NCI-H2227 treated with DMSO at 0.1 percent for 48 hours (cell line): Measurements from ENCODE around the gene CTCF.
"Not testable (repeated sequence)": the region's sequence is repeated elsewhere in the genome, so short reads cannot be mapped to it uniquely, and the experiment has no call there.

ENCODE experiments used
- DNase-seq: peaks from one replicate; lab custom pipeline; 2025; lab: John Stamatoyannopoulos, UW

CTCF gene

DNA sequence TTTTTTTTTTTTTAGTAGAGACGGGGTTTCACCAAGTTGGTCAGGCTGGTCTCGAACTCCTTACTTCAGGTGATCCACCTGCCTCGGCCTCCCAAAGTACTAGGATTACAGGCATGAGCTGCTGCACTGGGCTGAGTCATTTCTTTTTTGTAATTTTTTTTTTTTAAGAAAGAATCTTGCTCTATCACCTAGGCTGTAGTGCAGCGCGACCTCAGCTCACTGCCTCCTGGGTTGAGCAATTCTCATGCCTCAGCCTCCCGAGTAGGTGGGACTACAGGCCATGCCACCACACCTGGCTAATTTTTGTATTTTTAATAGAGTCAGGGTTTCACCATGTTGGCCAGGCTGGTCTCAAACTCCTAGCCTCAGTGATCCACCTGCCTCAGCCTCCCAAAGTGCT is 28.3 kb upstream of the CTCF start:
- DNase-seq, result not testable (repeated sequence)

DNA sequence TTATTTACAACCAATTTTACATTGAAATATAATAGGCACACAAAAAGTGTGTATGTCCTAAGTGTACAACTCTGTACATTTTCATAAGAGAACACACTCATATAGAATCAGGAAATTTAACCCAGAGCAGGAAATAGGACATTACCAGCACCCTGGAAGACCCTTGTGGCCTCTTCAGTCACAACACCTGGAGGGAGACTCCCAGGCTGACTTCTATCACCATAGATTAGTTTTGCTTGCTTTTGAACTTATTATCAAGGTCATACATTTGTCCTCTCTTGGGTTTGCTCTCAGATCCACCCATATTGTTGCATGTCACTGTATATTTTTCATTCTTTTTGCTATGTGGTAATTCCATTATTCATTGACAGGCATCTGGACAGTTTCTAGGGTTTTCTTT is 27.9 kb upstream of the CTCF start:
- no peak for DNase-seq

DNA sequence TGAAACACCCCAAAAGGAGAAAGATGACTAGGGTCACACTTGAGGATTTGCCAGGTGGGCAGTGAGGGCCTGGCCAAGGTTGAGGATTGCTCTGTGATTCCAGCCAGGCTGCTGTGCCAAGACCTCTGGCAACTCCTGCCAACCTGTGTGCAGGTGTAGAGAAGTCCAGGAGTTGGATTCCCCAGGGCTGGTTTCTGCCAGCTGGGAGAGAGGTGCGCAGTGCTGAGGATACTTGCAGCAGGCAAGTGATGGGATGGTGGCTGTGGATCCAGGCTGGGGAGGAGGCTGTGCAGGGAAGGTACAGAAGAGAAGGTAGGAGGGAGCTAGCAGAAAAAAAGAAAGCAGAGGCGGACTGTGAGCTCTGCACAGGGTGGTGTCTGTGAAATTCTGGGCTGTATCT is 27.1 kb upstream of the CTCF start:
- DNase-seq, result no peak

DNA sequence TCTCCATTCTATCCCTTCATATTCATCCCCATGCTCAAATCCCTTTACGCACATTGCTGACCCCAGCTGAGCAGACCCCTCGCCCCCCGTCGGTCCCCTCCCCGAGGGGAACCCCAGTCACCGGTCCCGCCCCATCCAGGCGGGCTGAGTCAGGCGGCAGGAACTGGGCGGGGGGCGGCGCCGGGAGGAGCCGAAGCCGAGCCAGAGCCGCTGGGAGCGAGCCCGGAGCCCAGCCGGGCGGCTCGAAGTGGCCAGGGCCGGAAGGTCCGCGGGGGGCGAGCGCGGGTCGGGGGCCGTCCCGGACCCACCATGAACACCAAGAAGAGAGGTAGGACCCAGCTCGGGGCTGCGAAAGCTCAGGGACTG is 25.1 kb upstream of the CTCF start:
- DNase-seq, result no peak

DNA sequence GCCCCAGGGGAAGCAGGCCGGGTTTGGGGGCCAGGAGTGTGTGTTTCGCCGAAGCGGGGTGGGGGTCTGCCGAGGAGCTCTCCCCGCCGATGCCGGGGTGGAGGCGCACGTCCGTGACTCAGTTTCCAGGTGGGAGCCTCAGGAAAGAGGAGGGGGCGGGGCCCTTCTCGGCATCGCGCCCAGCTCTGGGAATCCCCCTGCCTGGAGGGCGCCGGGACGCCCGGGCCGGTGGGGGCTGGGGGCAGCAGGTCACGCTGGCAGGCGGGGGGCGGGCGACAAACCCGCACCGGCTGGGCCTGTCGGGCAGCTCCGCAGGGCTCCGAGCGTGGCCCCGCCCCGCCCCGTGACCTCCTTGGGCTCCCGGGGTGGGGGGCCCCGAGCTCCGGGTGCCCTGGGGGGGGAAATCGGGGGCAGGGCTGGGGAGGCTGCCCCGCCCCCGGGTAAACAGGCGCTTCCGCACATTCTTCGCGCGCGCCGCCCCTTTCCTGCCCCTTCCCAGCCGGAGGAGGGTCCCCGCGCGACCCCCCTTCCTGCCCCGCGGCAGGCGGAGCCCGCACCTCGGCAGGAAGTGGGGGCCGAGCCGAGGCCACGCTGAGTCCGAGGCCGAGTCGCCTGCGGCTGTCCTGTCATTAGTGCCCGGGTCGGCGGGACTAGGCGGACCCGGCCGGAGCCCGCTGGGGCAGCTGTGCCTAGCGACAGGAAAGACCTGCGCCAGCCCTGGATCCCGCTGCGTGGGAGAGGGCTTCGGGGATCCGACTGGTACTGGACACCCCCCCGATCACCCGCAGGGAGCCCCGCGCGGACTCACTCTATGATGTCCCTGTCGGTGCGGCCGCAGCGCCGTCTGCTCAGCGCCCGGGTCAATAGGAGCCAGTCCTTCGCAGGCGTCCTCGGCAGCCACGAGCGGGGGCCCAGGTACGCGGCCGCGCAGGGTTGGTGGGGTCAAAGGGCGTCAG is 24.4 kb upstream of the CTCF start:
- DNase-seq, result no peak

DNA sequence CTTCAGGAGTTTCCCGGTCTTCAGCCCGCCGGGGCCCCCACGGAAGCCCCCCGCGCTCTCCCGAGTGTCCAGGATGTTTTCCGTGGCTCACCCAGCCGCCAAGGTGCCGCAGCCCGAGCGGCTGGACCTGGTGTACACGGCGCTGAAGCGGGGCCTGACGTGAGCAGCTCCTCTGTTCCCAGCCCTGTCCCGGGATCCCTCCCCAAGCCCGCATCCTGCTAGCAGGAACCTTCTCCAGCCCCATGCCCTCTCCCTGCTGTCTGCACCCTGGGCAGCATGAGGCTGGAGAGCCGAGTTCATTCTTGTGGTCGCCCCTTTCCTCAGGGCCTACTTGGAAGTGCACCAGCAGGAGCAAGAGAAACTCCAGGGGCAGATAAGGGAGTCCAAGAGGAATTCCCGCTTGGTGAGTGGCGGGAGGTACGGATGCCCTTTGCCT is 23.6 kb upstream of the CTCF start:
- no peak for DNase-seq

DNA sequence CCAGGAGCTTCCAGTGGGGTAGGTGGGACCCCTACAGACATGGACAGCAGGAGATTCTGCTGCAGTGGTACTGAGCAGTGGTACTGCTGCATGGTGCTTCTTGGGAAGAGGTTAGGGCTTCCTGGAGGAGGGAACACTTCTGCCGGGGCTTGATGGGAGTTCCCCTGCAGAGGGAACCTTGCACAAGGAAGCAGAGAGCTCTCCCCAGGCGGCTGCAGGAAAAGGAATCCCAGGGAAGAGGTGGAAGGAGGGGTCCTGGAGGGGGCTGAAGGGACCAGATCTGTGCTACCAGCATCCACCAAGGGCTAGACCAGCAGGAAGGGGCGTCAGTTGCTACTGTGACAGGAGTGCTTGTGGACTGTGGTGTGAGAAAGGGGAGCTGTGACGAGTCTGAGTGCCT is 23.1 kb upstream of the CTCF start:
- no peak for DNase-seq

DNA sequence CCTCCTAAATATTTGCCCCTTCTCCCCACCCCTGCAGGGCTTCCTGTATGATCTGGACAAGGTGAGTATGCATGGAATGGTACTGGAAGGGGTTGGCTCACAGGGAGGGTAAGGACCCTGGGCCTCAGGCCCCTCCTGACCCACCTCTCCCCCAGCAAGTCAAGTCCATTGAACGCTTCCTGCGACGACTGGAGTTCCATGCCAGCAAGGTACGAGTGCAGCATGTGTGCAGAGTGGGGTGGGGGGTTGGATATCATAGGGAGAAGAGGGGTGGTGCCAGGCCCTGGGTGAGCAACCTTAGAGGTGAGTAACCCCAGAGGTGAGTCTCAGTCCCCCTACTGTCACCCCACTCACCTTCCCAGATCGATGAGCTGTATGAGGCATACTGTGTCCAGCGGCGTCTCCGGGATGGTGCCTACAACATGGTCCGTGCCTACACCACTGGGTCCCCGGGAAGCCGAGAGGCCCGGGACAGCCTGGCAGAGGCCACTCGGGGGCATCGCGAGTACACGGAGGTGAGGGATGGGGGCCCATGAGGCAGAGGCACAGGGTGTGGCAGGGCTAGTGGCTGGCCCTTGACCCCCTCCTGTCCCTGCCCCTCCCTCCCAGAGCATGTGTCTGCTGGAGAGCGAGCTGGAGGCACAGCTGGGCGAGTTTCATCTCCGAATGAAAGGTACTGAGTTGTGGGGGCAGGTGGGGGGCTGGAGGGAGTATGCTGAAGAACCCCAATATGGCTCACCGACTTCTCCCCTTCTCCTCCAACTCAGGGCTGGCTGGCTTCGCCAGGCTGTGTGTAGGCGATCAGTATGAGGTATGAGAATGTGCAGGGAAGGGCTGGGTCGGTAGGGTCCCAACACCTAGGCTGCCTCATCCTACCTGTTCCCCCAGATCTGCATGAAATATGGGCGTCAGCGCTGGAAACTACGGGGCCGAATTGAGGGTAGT is 22.4 kb upstream of the CTCF start:
- DNase-seq, result no peak

DNA sequence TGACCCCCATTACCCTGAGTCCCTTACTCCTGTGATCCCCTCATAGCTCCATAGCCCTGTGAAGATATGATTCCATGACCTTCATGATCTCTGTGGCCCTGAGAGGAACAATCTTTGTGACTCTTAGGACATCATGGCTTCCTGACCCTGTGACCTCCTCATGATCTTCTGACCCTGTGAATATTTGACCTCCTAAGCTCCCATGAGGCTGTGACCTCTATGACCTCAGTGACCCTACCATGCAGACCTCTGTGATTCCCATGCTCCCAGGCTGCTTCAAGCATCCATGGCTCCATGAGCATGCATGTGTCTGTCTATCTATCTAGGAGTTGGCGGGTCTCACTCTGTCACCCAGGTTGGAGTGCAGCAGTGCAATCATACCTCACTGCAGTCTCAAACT is 21.6 kb upstream of the CTCF start:
- no peak for DNase-seq

DNA sequence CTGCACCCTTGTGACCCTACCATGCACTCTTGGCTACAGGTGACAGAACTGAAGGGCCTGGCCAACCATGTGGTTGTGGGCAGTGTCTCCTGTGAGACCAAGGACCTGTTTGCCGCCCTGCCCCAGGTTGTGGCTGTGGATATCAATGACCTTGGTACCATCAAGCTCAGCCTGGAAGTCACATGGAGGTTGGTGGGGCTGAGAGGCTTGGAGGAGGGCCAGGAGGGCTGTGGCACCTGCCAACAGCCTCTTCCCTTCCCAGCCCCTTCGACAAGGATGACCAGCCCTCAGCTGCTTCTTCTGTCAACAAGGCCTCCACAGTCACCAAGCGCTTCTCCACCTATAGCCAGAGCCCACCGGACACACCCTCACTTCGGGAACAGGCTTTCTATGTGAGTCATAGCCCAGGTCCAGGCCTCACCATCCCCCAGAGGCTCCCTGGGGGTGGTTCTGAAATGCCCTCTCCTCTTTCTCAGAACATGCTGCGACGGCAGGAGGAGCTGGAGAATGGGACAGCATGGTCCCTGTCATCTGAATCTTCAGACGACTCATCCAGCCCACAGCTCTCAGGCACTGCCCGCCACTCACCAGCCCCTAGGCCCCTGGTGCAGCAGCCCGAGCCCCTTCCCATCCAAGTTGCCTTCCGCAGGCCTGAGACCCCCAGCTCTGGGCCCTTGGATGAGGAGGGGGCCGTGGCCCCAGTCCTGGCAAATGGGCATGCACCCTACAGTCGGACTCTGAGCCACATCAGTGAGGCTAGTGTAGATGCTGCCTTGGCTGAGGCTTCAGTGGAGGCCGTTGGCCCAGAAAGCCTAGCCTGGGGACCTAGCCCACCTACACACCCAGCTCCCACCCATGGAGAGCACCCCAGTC is 20.7 kb upstream of the CTCF start:
- no peak for DNase-seq

DNA sequence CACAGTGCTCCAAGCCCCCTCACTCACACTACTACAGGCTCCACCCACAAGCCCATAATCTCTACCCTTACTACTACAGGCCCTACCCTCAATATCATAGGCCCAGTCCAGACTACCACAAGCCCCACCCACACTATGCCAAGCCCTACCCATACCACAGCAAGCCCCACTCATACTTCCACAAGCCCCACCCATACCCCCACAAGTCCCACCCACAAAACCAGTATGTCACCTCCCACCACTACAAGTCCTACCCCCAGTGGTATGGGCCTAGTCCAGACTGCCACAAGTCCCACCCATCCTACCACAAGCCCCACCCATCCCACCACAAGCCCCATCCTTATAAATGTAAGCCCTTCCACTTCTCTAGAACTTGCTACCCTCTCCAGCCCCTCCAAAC is 19.9 kb upstream of the CTCF start:
- DNase-seq, result no peak

DNA sequence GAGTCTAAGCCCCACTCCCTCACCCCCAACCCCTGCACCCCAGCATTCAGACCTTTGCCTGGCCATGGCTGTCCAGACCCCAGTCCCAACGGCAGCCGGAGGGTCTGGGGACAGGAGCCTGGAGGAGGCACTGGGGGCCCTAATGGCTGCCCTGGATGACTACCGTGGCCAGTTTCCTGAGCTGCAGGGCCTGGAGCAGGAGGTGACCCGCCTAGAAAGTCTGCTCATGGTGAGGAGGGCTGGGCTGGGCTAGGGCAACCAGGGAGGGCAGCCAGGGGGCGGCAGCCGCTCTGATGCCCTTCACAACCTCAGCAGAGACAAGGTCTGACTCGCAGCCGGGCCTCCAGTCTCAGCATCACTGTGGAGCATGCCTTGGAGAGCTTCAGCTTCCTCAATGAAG is 19.3 kb upstream of the CTCF start:
- no peak for DNase-seq

DNA sequence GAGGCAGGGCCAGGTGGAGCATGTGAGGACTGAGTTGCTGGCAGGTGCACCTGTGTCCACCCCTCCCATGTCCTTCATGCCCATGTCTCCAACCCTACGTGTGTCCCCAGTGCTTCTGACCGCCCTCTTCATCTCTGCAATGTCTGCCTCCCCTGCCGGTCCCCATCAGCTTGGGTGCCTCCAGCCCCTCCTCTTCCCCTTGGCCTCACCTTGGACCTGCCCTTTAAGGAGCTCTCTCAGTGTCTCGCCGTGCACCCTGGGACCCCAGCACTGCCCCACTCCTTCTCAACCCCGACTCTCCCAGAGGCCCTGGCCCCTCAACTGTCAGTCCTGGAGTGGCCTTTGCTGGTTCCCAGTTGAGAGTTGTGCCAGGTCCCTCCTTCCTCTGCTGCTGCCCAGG is 18.7 kb upstream of the CTCF start:
- DNase-seq, result no peak

DNA sequence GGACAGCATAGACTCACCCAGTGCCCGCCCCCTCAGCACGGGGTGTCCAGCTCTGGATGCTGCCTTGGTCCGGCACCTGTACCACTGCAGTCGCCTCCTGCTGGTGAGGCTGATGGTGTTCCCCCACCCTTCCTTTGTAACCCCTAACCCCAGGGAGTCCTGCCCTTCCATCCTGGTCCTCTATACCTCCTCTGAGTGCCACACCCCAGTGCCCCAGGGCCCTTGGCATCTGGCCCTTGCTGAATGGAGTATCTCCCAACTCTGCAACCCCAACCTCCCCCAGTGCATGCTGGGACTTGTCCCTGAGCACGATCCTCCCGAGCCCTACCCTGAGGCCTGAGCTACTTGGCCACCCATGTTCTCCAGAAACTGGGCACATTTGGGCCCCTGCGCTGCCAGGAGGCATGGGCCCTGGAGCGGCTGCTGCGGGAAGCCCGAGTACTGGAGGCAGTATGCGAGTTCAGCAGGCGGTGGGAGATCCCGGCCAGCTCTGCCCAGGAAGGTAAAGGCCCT is 17.9 kb upstream of the CTCF start:
- DNase-seq, result no peak

DNA sequence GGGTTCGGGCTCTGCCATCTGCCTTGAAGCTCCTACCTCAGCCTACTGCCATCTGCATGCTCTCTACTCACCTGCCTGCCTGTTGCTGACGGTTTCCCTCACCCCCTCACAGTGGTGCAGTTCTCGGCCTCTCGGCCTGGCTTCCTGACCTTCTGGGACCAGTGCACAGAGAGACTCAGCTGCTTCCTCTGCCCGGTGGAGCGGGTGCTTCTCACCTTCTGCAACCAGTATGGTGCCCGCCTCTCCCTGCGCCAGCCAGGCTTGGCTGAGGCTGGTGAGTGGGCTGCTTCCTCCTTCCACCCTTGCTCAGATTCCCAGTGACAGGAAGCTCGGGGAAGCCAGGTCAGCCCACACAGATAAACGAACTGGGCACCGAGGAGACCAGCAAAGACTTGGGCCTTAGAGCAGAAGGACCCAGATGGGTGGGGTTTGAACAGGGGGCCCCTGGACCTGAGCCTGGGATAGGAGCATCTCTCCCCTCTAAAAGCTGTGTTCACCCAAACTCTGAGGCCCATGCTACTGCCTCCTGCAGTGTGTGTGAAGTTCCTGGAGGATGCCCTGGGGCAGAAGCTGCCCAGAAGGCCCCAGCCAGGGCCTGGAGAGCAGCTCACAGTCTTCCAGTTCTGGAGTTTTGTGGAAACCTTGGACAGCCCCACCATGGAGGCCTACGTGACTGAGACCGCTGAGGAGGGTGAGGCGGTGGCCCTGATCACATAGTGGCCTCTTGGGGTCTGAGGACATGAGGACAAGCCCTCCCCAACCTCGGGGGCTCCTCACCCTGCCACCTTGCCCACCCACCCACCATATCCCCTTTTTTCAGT is 17.3 kb upstream of the CTCF start:
- no peak for DNase-seq

DNA sequence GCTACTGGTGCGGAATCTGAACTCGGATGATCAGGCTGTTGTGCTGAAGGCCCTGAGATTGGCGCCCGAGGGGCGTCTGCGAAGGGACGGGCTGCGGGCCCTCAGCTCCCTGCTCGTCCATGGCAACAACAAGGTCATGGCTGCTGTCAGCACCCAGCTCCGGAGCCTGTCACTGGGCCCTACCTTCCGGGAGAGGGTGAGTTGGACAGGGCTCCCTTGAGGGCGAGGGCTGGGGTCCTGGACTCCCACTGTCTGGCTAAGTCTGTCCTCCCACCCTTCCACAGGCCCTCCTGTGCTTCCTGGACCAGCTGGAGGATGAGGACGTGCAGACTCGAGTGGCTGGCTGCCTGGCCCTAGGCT is 16.7 kb upstream of the CTCF start:
- DNase-seq, result no peak

DNA sequence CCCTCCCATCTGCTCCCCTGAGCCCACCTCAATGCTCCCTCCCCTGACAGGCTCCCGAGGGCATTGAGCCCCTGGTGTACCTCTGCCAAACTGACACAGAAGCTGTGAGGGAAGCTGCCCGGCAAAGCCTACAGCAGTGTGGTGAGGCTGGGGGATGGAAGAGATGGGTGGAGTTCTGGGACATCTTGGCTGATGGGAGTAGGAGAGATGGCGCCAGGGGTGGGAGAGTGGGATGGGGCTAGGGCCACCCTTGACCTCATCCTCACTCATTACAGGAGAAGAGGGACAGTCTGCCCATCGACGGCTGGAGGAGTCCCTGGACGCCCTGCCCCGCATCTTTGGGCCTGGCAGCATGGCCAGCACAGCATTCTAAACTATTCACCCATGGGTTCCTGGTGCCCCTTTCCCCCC is 16.2 kb upstream of the CTCF start:
- DNase-seq, result no peak

DNA sequence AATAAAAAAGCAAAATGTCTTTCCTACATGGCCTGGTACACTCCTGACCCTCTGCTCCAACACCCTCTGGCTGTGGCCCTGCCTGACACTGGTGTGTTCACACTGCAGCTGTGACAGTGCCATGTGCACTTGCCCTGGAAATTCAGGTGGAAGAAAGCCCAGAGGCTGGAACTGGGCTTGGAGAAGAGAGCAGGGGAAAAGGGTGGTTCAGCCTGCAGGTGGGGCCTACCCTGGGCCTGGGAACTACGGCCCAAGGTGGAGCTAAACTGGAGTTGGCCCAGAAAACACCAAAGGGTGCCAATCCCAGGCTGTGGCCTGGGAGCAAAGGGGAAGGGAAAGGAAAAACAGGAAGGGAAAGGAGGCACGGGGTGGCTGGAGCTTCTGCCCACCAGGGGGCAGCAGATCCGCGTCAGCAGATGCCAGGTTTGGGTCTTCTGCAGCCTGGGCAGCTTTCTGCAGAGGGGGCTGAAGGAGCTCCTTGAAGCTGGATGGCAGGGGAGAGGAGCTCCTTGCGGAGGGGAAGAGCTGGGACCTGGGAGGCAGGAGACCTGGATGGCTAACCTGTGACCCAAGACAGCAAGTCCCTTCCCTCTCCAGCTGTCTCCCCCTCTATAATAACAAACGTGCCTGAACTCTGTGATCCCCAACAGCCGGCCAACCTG is 15.4 kb upstream of the CTCF start:
- DNase-seq, result peak; percentile 25

DNA sequence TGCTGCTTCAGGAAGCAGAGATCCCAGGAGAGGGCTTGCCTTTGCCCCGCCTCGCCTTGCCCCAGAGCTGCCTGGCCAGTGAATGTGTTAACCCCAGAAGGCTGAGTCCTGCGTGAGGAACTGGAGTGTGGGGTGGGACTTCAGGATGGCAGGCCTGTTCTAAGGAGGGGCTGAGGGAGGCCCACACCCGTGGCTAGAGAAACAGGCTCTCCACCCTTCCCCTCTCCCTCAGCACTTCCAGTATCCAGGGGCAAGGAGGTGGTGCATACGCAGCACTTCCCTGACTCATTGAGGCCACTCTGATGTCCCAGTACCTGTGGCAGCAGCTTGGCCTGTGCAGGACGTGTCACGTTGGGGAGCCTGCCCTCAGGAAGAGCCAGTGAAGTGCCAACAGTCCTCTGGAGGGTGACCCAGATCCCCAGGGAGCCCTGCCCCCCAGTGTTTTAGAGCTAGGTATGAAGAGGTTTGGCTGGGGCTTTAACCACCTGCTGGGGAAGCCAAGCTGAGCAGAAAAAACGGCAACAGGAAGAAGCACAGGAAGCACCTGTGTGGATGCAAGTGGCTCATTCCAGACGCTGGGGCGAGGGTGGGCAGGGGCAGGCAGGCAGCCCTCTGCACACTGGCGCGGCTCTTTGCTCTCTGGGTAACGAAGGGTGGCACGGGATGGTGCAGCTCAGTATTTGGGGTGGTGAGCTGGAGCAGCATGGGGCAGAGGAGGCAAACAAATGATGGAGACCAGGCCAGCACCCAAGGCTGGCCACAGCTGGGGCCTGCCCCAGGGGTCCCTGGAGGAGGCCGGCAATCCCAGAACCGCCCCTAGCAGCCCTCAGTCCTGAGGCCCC is 14.7 kb upstream of the CTCF start:
- no peak for DNase-seq
